Measurements from ENCODE around the gene RTN4. TPM values are rescaled to one million over a fixed set of nuclear protein-coding genes. Genes with fewer than 3 reads are reported as not detected.

RTN4 gene
- total RNA-seq, 1 experiment from 2014 or later, result 200 TPM

- no peak overlapping the region for H4K8ac ChIP-seq (replicated peaks; ENCODE audit: insufficient read length, low read depth, low read length)
- no peak overlapping the region for H2AFZ ChIP-seq (ENCODE audit: low read length)
- H3K56ac ChIP-seq (ENCODE audit: insufficient read length, low read depth, low read length), result no peak overlapping the region
- H3K27ac Mint-ChIP-seq, result no peak overlapping the region; a peak in 1 of 7 replicates
- H4K91ac ChIP-seq (ENCODE audit: insufficient read length, low read depth, low read length), result no peak overlapping the region
- H2BK120ac ChIP-seq (ENCODE audit: low read depth, low read length, poor library complexity, severe bottlenecking), result no peak overlapping the region
- no peak overlapping the region for H4K5ac ChIP-seq (ENCODE audit: insufficient read length, low read depth, low read length)
- peaks cover 4% of the 10 kb centered on the region in 2 experiments for H3K9me3 Mint-ChIP-seq
- no peaks in the 10 kb centered on the region for H3K9me3 ChIP-seq (ENCODE audit: control insufficient read depth, low read depth, low read length)
- no peak for DNase-seq
- peaks cover 12 to 14% of the 10 kb centered on the region in 2 experiments for H3K4me1 Mint-ChIP-seq
- H3K23me2 ChIP-seq (ENCODE audit: insufficient read length, low read depth, low read length, poor library complexity, severe bottlenecking), result no peaks in the 10 kb centered on the region
- H3K4ac ChIP-seq (ENCODE audit: low read depth, low read length), result no peak overlapping the region
- H3K79me2 ChIP-seq (ENCODE audit: insufficient read depth, low read length), result no peaks in the 10 kb centered on the region
- no peak overlapping the region for H2BK20ac ChIP-seq (ENCODE audit: low read depth, low read length, poor library complexity, severe bottlenecking)
- H3K36me3 Mint-ChIP-seq (ENCODE audit: insufficient read depth in 1 of 3, low read depth in 3 of 3), result peaks cover 3 to 4% (median 4%) of the 10 kb centered on the region in 3 experiments; a peak in 6 of 7 replicates
- no peak overlapping the region for H3T11ph ChIP-seq (ENCODE audit: low read length)
- H3K27me3 ChIP-seq (ENCODE audit: insufficient read depth, low read length), result no peaks in the 10 kb centered on the region; the same call in 1 of the 2 replicates
- no peak overlapping the region; a peak in 1 of 5 replicates for H3K4me3 Mint-ChIP-seq
- H3K79me1 ChIP-seq (ENCODE audit: insufficient read depth, low read depth, low read length, poor library complexity, severe bottlenecking), result no peaks in the 10 kb centered on the region
- no peak overlapping the region for H2BK15ac ChIP-seq (ENCODE audit: low read depth, low read length)
- no peaks in the 10 kb centered on the region for H4K20me1 ChIP-seq (ENCODE audit: control insufficient read depth, insufficient read depth, insufficient read length)
- WGBS (ENCODE audit: extremely low coverage, insufficient read length, low lambda C conversion rate), result no CpG with 5 or more reads among the region's 8 CpGs
- no peak overlapping the region for H2AK5ac ChIP-seq (ENCODE audit: insufficient read length, low read length)
- no peak overlapping the region for H3K27ac ChIP-seq (ENCODE audit: insufficient read length, low read depth, low read length)
- no peak overlapping the region for H3K23ac ChIP-seq (ENCODE audit: insufficient read length, low read depth, low read length)
- no peak overlapping the region for H3K14ac ChIP-seq (ENCODE audit: insufficient read depth, low read length)
- TF ChIP-seq, protein P1, sequence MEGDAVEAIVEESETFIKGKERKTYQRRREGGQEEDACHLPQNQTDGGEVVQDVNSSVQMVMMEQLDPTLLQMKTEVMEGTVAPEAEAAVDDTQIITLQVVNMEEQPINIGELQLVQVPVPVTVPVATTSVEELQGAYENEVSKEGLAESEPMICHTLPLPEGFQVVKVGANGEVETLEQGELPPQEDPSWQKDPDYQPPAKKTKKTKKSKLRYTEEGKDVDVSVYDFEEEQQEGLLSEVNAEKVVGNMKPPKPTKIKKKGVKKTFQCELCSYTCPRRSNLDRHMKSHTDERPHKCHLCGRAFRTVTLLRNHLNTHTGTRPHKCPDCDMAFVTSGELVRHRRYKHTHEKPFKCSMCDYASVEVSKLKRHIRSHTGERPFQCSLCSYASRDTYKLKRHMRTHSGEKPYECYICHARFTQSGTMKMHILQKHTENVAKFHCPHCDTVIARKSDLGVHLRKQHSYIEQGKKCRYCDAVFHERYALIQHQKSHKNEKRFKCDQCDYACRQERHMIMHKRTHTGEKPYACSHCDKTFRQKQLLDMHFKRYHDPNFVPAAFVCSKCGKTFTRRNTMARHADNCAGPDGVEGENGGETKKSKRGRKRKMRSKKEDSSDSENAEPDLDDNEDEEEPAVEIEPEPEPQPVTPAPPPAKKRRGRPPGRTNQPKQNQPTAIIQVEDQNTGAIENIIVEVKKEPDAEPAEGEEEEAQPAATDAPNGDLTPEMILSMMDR (conservative IDR thresholded peaks at IDR 0.05), result no peak
- no peak overlapping the region for H3K4me2 ChIP-seq (ENCODE audit: insufficient read depth, insufficient read length, low read length)
- H2BK12ac ChIP-seq (ENCODE audit: insufficient read length, low read depth, low read length), result no peak overlapping the region
- H3K27me3 Mint-ChIP-seq (ENCODE audit: low read depth), result peaks cover 2% of the 10 kb centered on the region
- H2BK5ac ChIP-seq (ENCODE audit: insufficient read length, low read length), result no peak overlapping the region
- H3K4me1 ChIP-seq (ENCODE audit: insufficient read depth, low read length), result no peaks in the 10 kb centered on the region
- H3K18ac ChIP-seq (ENCODE audit: insufficient read length, low read depth, low read length), result no peak overlapping the region
- no peak overlapping the region for H3K9ac ChIP-seq (ENCODE audit: extremely low read depth, insufficient read length, low read length)
Measured at GRCh38 chr2:54945391-54946219, 104.6 kb downstream of the RTN4 start.

Measured in H9 (cell line).